ENCODE data around the gene SERPINB6. TPM values are rescaled to one million over a fixed set of nuclear protein-coding genes. Genes with fewer than 3 reads are reported as not detected.
"Not testable (repeated sequence)": the region's sequence is repeated elsewhere in the genome, so short reads cannot be mapped to it uniquely, and the experiment has no call there.

SERPINB6 gene
- total and polyA plus RNA-seq, 2 of the 4 experiments (the other 2 are of a cell fraction) = 37.1 to 91.1 TPM

GRCh38 chr6:2908516-2908915, 62.9 kb downstream of the SERPINB6 start:
- H2AK9ac ChIP-seq (replicated peaks; ENCODE audit: low read depth, low read length, poor library complexity); H4K5ac ChIP-seq (ENCODE audit: low read depth, low read length); in situ Hi-C loops (cut with MboI; ENCODE audit: low sequenced_read_pairs); H2AFZ ChIP-seq (replicated peaks; ENCODE audit: low read length, poor library complexity); H2BK5ac ChIP-seq (ENCODE audit: low read depth, low read length, poor library complexity, severe bottlenecking); dilution Hi-C loops (cut with HindIII; ENCODE audit: low sequenced_read_pairs, unreplicated experiment); H3K27ac ChIP-seq (ENCODE audit: insufficient read depth, low read length); H3K14ac ChIP-seq (replicated peaks; ENCODE audit: low read depth, low read length); H3K4me2 ChIP-seq (ENCODE audit: low read depth, low read length); intact Hi-C loops (cut with micrococcal nuclease); H3K56ac ChIP-seq (ENCODE audit: extremely low read depth, insufficient read depth, low read length); H3K4me1 ChIP-seq (ENCODE audit: control insufficient read depth, insufficient read depth, low read length); H3K9me1 ChIP-seq (ENCODE audit: insufficient read depth, low read length); H2AK5ac ChIP-seq (ENCODE audit: low read depth, low read length); H3K79me1 ChIP-seq (ENCODE audit: low read depth in 1 of 2, low read length in 2 of 2); H4K91ac ChIP-seq (ENCODE audit: insufficient read depth, low read depth, low read length); H3K9me3 ChIP-seq (ENCODE audit: control insufficient read depth, insufficient read depth, low read length); H3K4ac ChIP-seq (ENCODE audit: low read depth, low read length); H2BK15ac ChIP-seq (ENCODE audit: low read depth, low read length); H3K9ac ChIP-seq (ENCODE audit: low read depth, low read length); H3K18ac ChIP-seq (ENCODE audit: low read depth, low read length); H3K27me3 ChIP-seq (ENCODE audit: control insufficient read depth, insufficient read depth, low read length); H3K4me3 ChIP-seq (ENCODE audit: insufficient read depth, low read depth, low read length); H3K23ac ChIP-seq (ENCODE audit: low read depth, low read length); BruUV-seq (replicated peaks); ATAC-seq (ENCODE audit: low read depth); H3K36me3 ChIP-seq (ENCODE audit: control insufficient read depth, insufficient read depth, low read length); H4K8ac ChIP-seq (ENCODE audit: low read depth in 2 of 2, low read length in 2 of 2); H4K20me1 ChIP-seq (ENCODE audit: insufficient read depth, low read length); H2BK120ac ChIP-seq (ENCODE audit: low read depth, low read length); CTCF ChIA-PET; POLR2A ChIA-PET (ENCODE audit: unreplicated experiment); H2BK20ac ChIP-seq (ENCODE audit: low read depth, low read length): not testable (repeated sequence)
- WGBS, 2 experiments (ENCODE audit: extremely low coverage in 2 of 2, insufficient read length in 1 of 2) = no CpG with 5 or more reads among the region's 3 CpGs
- peak; percentile 36 for DNase-seq

GRCh38 chr6:2903411-2904185, 67.8 kb downstream of the SERPINB6 start:
- in situ Hi-C loops (cut with MboI; ENCODE audit: low sequenced_read_pairs); H2BK120ac ChIP-seq (ENCODE audit: low read depth, low read length); H2BK20ac ChIP-seq (ENCODE audit: low read depth, low read length); H4K20me1 ChIP-seq (ENCODE audit: insufficient read depth, low read length); H3K27ac ChIP-seq (ENCODE audit: insufficient read depth, low read length); BruUV-seq (replicated peaks); H4K8ac ChIP-seq (ENCODE audit: low read depth in 2 of 2, low read length in 2 of 2); H2AK9ac ChIP-seq (replicated peaks; ENCODE audit: low read depth, low read length, poor library complexity); H3K9ac ChIP-seq (ENCODE audit: low read depth, low read length); H3K23ac ChIP-seq (ENCODE audit: low read depth, low read length); H2BK5ac ChIP-seq (ENCODE audit: low read depth, low read length, poor library complexity, severe bottlenecking); H3K4ac ChIP-seq (ENCODE audit: low read depth, low read length); dilution Hi-C loops (cut with HindIII; ENCODE audit: low sequenced_read_pairs, unreplicated experiment); H4K5ac ChIP-seq (ENCODE audit: low read depth, low read length); H2AK5ac ChIP-seq (ENCODE audit: low read depth, low read length); H3K36me3 ChIP-seq (ENCODE audit: control insufficient read depth, insufficient read depth, low read length); H2AFZ ChIP-seq (replicated peaks; ENCODE audit: low read length, poor library complexity); POLR2A ChIA-PET (ENCODE audit: unreplicated experiment); H3K14ac ChIP-seq (replicated peaks; ENCODE audit: low read depth, low read length); H3K4me1 ChIP-seq (ENCODE audit: control insufficient read depth, insufficient read depth, low read length); H3K56ac ChIP-seq (ENCODE audit: extremely low read depth, insufficient read depth, low read length); DNase-seq; H3K9me3 ChIP-seq (ENCODE audit: control insufficient read depth, insufficient read depth, low read length); H3K27me3 ChIP-seq (ENCODE audit: control insufficient read depth, insufficient read depth, low read length); H4K91ac ChIP-seq (ENCODE audit: insufficient read depth, low read depth, low read length); H2BK15ac ChIP-seq (ENCODE audit: low read depth, low read length); H3K18ac ChIP-seq (ENCODE audit: low read depth, low read length); CTCF ChIA-PET: not testable (repeated sequence)
- ATAC-seq (ENCODE audit: low read depth) = peak; percentile 52
- intact Hi-C loops (cut with micrococcal nuclease) = loop anchor here (2.0 kb wide), 1 partner anchor 49 kb away; no protein-coding TSS in a partner anchor
- Histone ChIP-seq H3K79me1 (ENCODE audit: low read depth in 1 of 2, low read length in 2 of 2) (peaks cover 6 to 19% of the 10 kb centered on the region in 2 experiments; a peak in 3 of 4 replicates), H3K9me1 (ENCODE audit: insufficient read depth, low read length) (peaks cover 11% of the 10 kb centered on the region), H3K4me2 (ENCODE audit: low read depth, low read length) (peak overlapping the region; percentile 83; the same call in 1 of the 2 replicates), H3K4me3 (ENCODE audit: insufficient read depth, low read depth, low read length) (peak overlapping the region; percentile 72)
- WGBS, 2 experiments (ENCODE audit: extremely low coverage in 2 of 2, insufficient read length in 1 of 2) = no CpG with 5 or more reads among the region's 39 CpGs
